SU-DHL-6 (cell line): ENCODE data around the gene IRF2BPL.

Experiments
- H2AFZ ChIP-seq: fragments of 200-600 bp; sonication (generic); 2 replicates; pipeline ENCODE4 v1.6.1; 2014; ENCODE audit warnings: low read depth, mild to moderate bottlenecking, moderate library complexity, mixed read lengths, antibody characterized with exemption, low read length; ENCODE audit not compliant: severe bottlenecking
- H3F3A ChIP-seq: fragments of 200-600 bp; shearing (Covaris generic); 2 replicates; pipeline ENCODE4 v1.6.0; 2016; ENCODE audit warnings: antibody characterized with exemption, mild to moderate bottlenecking; ENCODE audit not compliant: insufficient read depth
- H3K27ac ChIP-seq: fragments of 200-600 bp; sonication (generic); 2 replicates; pipeline ENCODE4 v1.5.1; 2016; ENCODE audit warnings: low read depth, mild to moderate bottlenecking, low read length, moderate library complexity, mixed read lengths
- H3K27me3 ChIP-seq: fragments of 200-600 bp; sonication (generic), shearing (Covaris generic); 2 replicates; pipeline ENCODE4 v1.6.0; 2014; ENCODE audit warnings: mild to moderate bottlenecking, low read length
- H3K36me3 ChIP-seq: fragments of 200-600 bp; sonication (generic); 2 replicates; pipeline ENCODE4 v1.6.1; 2014; ENCODE audit warnings: mild to moderate bottlenecking, low read length, mixed read lengths
- H3K4me2 ChIP-seq: fragments of 300-600, 200-600 bp; shearing (Covaris generic), sonication (generic); 2 replicates; pipeline ENCODE4 v1.6.0; 2014; ENCODE audit warnings: low read length, low read depth, mild to moderate bottlenecking; ENCODE audit not compliant: poor library complexity, severe bottlenecking
- H3K4me3 ChIP-seq: fragments of 200-600 bp; sonication (generic); 2 replicates; pipeline ENCODE4 v1.5.1; 2014; ENCODE audit warnings: antibody characterized with exemption, low read length, mild to moderate bottlenecking, mixed read lengths; ENCODE audit not compliant: insufficient read depth, poor library complexity, severe bottlenecking
- H3K79me2 ChIP-seq: fragments of 200-600 bp; sonication (generic); 2 replicates; pipeline ENCODE4 v1.6.1; 2014; ENCODE audit warnings: mild to moderate bottlenecking, low read length, moderate library complexity; ENCODE audit not compliant: insufficient read depth
- H3K9ac ChIP-seq: fragments of 200-600 bp; sonication (generic); 2 replicates; pipeline ENCODE4 v1.7.0; 2014; ENCODE audit warnings: mild to moderate bottlenecking, low read length
- H3K9me2 ChIP-seq: fragments of 200-600 bp; sonication (generic); replicated peaks from 2 replicates; pipeline ENCODE4 v1.6.1; 2014; ENCODE audit warnings: low read length; ENCODE audit not compliant: insufficient read depth
- H3K9me3 ChIP-seq: fragments of 200-600 bp; sonication (generic); 2 replicates; pipeline ENCODE4 v1.6.1; 2014; ENCODE audit warnings: low read length, mixed read lengths; ENCODE audit not compliant: insufficient read depth
- H4K20me1 ChIP-seq: fragments of 200-600 bp; sonication (generic); 2 replicates; pipeline ENCODE4 v1.6.1; 2014; ENCODE audit warnings: low read depth, mild to moderate bottlenecking, antibody characterized with exemption, low read length, moderate library complexity, mixed read lengths
- EZH2phosphoT487 ChIP-seq: fragments of 200-600 bp; sonication (generic), shearing (Covaris generic); conservative IDR thresholded peaks from 2 replicates; pipeline ENCODE4 v1.6.1; 2018; ENCODE audit warnings: mild to moderate bottlenecking, antibody characterized with exemption, low read length, moderate library complexity, mixed read lengths
- TF ChIP-seq, protein P1 (sequence below): fragments of 200-600 bp; sonication (generic); IDR thresholded peaks from one replicate; pipeline ENCODE4 v1.5.1; 2017; ENCODE audit warnings: antibody characterized with exemption, mild to moderate bottlenecking, low read length, moderate library complexity; ENCODE audit not compliant: insufficient read depth, poor library complexity, severe bottlenecking

Gene IRF2BPL

DNA sequence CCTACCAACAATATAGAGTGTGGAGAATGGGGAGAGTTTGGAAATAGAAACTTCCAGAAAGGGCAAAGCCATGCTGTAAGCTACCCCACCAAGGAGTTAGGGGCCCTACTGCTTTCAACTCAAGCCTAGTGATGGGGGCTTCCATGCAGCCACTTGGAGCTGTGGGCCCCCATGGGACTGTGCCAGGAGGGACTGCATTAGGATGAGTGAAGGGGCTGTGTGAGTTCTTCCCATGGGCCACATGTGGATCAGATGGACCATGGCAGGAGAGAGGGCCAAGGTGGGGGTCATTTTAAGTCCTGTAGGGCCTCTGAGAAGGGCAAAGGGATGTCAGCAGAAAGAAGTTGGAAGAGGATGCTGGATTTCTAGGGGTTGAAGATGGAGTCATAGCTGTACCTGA lies 46.5 kb upstream of the IRF2BPL start:
- H3K4me2 ChIP-seq, result no peak overlapping the region
- no peaks in the 10 kb centered on the region for H3F3A ChIP-seq
- H3K9ac ChIP-seq, result no peak overlapping the region
- H3K27ac ChIP-seq, result no peak overlapping the region
- TF ChIP-seq EZH2phosphoT487, result no peak
- TF ChIP-seq, protein P1, sequence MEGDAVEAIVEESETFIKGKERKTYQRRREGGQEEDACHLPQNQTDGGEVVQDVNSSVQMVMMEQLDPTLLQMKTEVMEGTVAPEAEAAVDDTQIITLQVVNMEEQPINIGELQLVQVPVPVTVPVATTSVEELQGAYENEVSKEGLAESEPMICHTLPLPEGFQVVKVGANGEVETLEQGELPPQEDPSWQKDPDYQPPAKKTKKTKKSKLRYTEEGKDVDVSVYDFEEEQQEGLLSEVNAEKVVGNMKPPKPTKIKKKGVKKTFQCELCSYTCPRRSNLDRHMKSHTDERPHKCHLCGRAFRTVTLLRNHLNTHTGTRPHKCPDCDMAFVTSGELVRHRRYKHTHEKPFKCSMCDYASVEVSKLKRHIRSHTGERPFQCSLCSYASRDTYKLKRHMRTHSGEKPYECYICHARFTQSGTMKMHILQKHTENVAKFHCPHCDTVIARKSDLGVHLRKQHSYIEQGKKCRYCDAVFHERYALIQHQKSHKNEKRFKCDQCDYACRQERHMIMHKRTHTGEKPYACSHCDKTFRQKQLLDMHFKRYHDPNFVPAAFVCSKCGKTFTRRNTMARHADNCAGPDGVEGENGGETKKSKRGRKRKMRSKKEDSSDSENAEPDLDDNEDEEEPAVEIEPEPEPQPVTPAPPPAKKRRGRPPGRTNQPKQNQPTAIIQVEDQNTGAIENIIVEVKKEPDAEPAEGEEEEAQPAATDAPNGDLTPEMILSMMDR, result no peak
- no peak overlapping the region for H3K4me3 ChIP-seq
- no peaks in the 10 kb centered on the region for H3K9me2 ChIP-seq
- no peaks in the 10 kb centered on the region for H4K20me1 ChIP-seq
- H3K9me3 ChIP-seq, result no peaks in the 10 kb centered on the region
- H3K36me3 ChIP-seq, result no peaks in the 10 kb centered on the region
- H3K27me3 ChIP-seq, result no peaks in the 10 kb centered on the region
- H2AFZ ChIP-seq, result no peak overlapping the region
- no peaks in the 10 kb centered on the region for H3K79me2 ChIP-seq

DNA sequence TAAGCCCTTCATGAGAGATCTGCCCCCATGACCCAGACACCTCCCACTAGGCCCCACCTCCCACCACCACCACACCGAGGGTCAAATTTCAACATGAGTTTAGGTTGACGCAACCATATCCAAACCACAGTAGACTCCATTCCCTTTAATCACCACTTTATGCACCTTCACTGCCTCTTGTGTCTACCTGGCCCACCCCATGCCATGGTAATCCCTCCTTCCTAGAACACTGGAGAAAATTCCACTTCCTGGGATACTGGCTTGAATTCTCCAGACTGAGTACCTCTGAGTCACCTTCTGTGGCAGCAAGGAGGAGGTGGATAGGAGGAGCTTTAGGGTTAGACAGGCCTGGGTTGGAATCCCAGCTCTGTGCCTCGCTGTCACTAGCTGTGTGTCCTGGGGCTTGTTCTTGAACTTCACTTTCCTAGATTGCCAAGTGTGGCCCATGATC lies 43.5 kb upstream of the IRF2BPL start:
- Histone ChIP-seq H3K4me2 (no peak overlapping the region), H3K27me3 (no peaks in the 10 kb centered on the region), H2AFZ (no peak overlapping the region), H3K27ac (no peak overlapping the region), H3K79me2 (no peaks in the 10 kb centered on the region), H3F3A (no peaks in the 10 kb centered on the region), H3K36me3 (no peaks in the 10 kb centered on the region), H3K9me3 (no peaks in the 10 kb centered on the region), H3K4me3 (no peak overlapping the region), H3K9ac (no peak overlapping the region), H4K20me1 (no peaks in the 10 kb centered on the region), H3K9me2 (no peaks in the 10 kb centered on the region)
- TF ChIP-seq, protein P1, result no peak

DNA sequence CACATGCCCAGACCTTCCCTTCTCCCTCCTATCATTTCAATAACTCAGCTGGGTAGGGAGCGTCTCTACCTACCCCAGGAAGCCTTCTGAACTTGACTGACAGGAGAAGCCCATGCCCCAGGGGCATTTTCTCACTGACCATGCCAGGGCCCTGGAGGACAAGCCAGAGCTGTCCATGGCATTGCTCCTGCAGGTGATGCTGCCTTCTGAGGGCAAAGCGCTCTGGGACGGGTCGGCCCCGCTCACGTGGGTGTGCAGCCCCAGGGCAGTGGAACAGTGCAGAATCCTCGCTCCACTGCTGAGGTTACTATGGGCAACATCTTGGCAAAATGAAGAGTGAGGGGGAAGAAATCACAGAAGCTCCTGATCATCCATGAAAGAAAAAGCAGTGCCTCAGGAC lies 41.0 kb upstream of the IRF2BPL start:
- Histone ChIP-seq H3K4me2 (no peak overlapping the region), H3K36me3 (no peaks in the 10 kb centered on the region), H3K9me3 (no peaks in the 10 kb centered on the region), H3K4me3 (no peak overlapping the region), H3K27me3 (no peaks in the 10 kb centered on the region), H3K27ac (no peak overlapping the region), H3K9me2 (no peaks in the 10 kb centered on the region), H3K9ac (no peak overlapping the region), H3F3A (no peaks in the 10 kb centered on the region), H2AFZ (no peak overlapping the region), H4K20me1 (no peaks in the 10 kb centered on the region), H3K79me2 (no peaks in the 10 kb centered on the region)
- TF ChIP-seq, protein P1, result no peak
- TF ChIP-seq EZH2phosphoT487, result no peak
